K562 (cell line): Measurements from ENCODE around the gene PRF1. TPM values are rescaled to one million over a fixed set of nuclear protein-coding genes. Genes with fewer than 3 reads are reported as not detected.
A peak's percentile ranks its signal among the peaks of the same experiment; 100 is the strongest.

Experiments
- ATAC-seq: fragments of 200-7000 bp; cut with Tn5 transposase; 3 replicates; pipeline ENCODE4 v1.9.1; 2020; ENCODE audit warnings: moderate library complexity
- BruUV-seq: library from RNA; stranded (reverse); fragments of 400-500 nt; replicated peaks from 2 replicates; lab custom pipeline; 2021; lab: Mats Ljungman, UMichigan
- CTCF ChIA-PET: fragments of 300-600 bp; formaldehyde crosslinking; extraction: SDS; loops from one replicate; lab custom pipeline; 2021; ENCODE audit warnings: low intra/inter-chr PET ratio; lab: Yijun Ruan, JAX
- POLR2A ChIA-PET: fragments of 300-600, 350-650 bp; sonication (Branson Sonifier 250); formaldehyde crosslinking; extraction: SDS; loops from one replicate; lab custom pipeline; 2021; ENCODE audit warnings: antibody characterized with exemption, inconsistent platforms; lab: Yijun Ruan, JAX
- DNase-seq, 4 experiments: peaks; one replicate each; pipeline versions ENCODE4 v3.0.0 to v3.0.0-alpha.2; 2011 to 2018; ENCODE audit warnings: low spot score in 3 of 4, mixed read lengths in 3 of 4; ENCODE audit errors: extremely low read depth in 1 of 4
- FAIRE-seq: peaks from 2 replicates; lab custom pipeline; 2011; peaks lifted over from hg19 to GRCh38; lab: Jason Lieb, UNC
- H2AFZ ChIP-seq: 2 replicates; pipeline ENCODE4 v1.6.0; 2011; ENCODE audit warnings: low read depth, low read length, control low read depth, inconsistent platforms
- H3K27ac ChIP-seq: fragments of 200-600 bp; 3 replicates; pipeline ENCODE4 v1.8.0; 2011; ENCODE audit warnings: low read depth, mild to moderate bottlenecking, control low read depth, inconsistent platforms, low read length, moderate library complexity, mixed read lengths; ENCODE audit errors: extremely low read depth
- H3K27me3 ChIP-seq, 2 experiments: fragments of 300-600 bp in 1 of 2; 2 replicates in 1 of 2; 3 replicates in 1 of 2; pipeline versions ENCODE4 v1.6.0 to v1.8.0; 2011; ENCODE audit warnings: inconsistent platforms in 2 of 2, low read length in 2 of 2, mild to moderate bottlenecking in 1 of 2, mixed read lengths in 1 of 2, moderate library complexity in 1 of 2; ENCODE audit not compliant: control insufficient read depth in 2 of 2, insufficient read depth in 2 of 2
- H3K36me3 ChIP-seq: fragments of 300-600 bp; 3 replicates; pipeline ENCODE4 v1.8.0; 2011; ENCODE audit warnings: mild to moderate bottlenecking, low read length, inconsistent platforms; ENCODE audit not compliant: control insufficient read depth, insufficient read depth
- H3K4me1 ChIP-seq, 2 experiments: fragments of 200-600 bp in 1 of 2; replicated peaks in 1 of 2; 2 replicates in 1 of 2; 3 replicates in 1 of 2; pipeline versions ENCODE4 v1.5.1 to v1.8.0; 2011; ENCODE audit warnings: inconsistent platforms in 2 of 2, low read length in 2 of 2, mild to moderate bottlenecking in 1 of 2, mixed read lengths in 1 of 2, moderate library complexity in 1 of 2; ENCODE audit not compliant: control insufficient read depth in 2 of 2, insufficient read depth in 2 of 2
- H3K4me2 ChIP-seq: 2 replicates; pipeline ENCODE4 v1.6.1; 2011; ENCODE audit warnings: low read length, control low read depth, inconsistent platforms, mixed read lengths; ENCODE audit not compliant: insufficient read depth
- H3K4me3 ChIP-seq: fragments of 200-600 bp; sonication (generic), shearing (Covaris generic); 2 replicates; pipeline ENCODE4 v1.5.1; 2016; ENCODE audit warnings: control low read depth, inconsistent platforms
- H3K79me2 ChIP-seq: fragments of 200-600 bp; 3 replicates; pipeline ENCODE4 v1.8.0; 2011; ENCODE audit warnings: low read length, inconsistent platforms; ENCODE audit not compliant: control insufficient read depth, insufficient read depth
- H3K9ac ChIP-seq, 2 experiments: 2 replicates each; pipeline versions ENCODE4 v1.6.0 to v1.6.1; 2011; ENCODE audit warnings: low read depth in 2 of 2, low read length in 2 of 2, control low read depth in 1 of 2, inconsistent platforms in 1 of 2, mild to moderate bottlenecking in 1 of 2, mixed read lengths in 1 of 2; ENCODE audit not compliant: insufficient read depth in 1 of 2
- H3K9me1 ChIP-seq: one replicate; pipeline ENCODE4 v1.6.0; 2011; ENCODE audit warnings: inconsistent platforms, mild to moderate bottlenecking, low read length, moderate library complexity; ENCODE audit not compliant: control insufficient read depth, insufficient read depth
- H3K9me3 ChIP-seq: replicated peaks from 2 replicates; pipeline ENCODE4 v1.5.1; 2011; ENCODE audit warnings: low read depth, low read length, inconsistent platforms; ENCODE audit not compliant: control insufficient read depth, insufficient read depth
- H4K20me1 ChIP-seq: replicated peaks from 2 replicates; pipeline ENCODE4 v1.6.1; 2011; ENCODE audit warnings: low read length, inconsistent platforms, mixed read lengths; ENCODE audit not compliant: control insufficient read depth, insufficient read depth
- CUX1 ChIP-seq: fragments of 200-800 bp; sonication (Bioruptor generic); IDR thresholded peaks from 2 replicates; pipeline ENCODE4 v1.6.1; 2016; ENCODE audit warnings: missing genetic modification characterization, missing compliant biosample characterization
- FOSL1 ChIP-seq: fragments of 200-800 bp; sonication (Bioruptor generic); conservative IDR thresholded peaks from 2 replicates; pipeline ENCODE4 v1.6.1; 2016; ENCODE audit warnings: missing genetic modification characterization, missing compliant biosample characterization
- HDAC2 ChIP-seq: fragments of 450-650 bp; IDR thresholded peaks from 2 replicates; pipeline ENCODE4 v1.6.1; 2016; ENCODE audit warnings: mild to moderate bottlenecking
- MEIS2 ChIP-seq: fragments of 450-650 bp; IDR thresholded peaks from 2 replicates; pipeline ENCODE4 v1.6.1; 2014; ENCODE audit warnings: mild to moderate bottlenecking; ENCODE audit not compliant: partially characterized antibody
- THRA ChIP-seq: fragments of 450-650 bp; IDR thresholded peaks from 2 replicates; pipeline ENCODE4 v1.6.1; 2017; ENCODE audit warnings: mild to moderate bottlenecking, moderate library complexity
- WGBS: fragments of 100-300 bp; shearing (Covaris generic); methylation state at CpG from one replicate; pipeline ENCODE4 v1.1.6; 2016; ENCODE audit warnings: low coverage, mixed read lengths; ENCODE audit not compliant: insufficient coverage; ENCODE audit errors: missing lambda C conversion rate; 5-methylcytosine and 5-hydroxymethylcytosine counted together
- in situ Hi-C: fragments of 300-500 bp; cut with MboI; formaldehyde crosslinking; loops from 4 replicates; pipeline ENCODE4 v1.15.0; 2018; ENCODE audit warnings: inconsistent platforms, mixed read lengths
- intact Hi-C: fragments of 100-400 bp; cut with micrococcal nuclease; formaldehyde crosslinking; loops from 2 replicates; pipeline ENCODE4 v1.14.2; 2022
- polyA plus RNA-seq, 8 experiments: library from polyadenylated mRNA; depleted of rRNA in 4 of 8; stranded (reverse) in 5 of 8; unstranded in 3 of 8; fragments of >200 nt; fragmentation: Nextera tagmentation in 2 of 8; fragmentation: Illumina TruSeq in 1 of 8; extraction: Ambion mirVana in 2 of 8; extraction: Trizol in 1 of 8; gene quantifications; 2 replicates each; pipeline versions ENCODE4 v1.2.1 to v1.2.3, GENCODE V29; 2011 to 2014; ENCODE audit warnings: inconsistent platforms in 1 of 8, missing spikeins in 1 of 8
- total RNA-seq, 7 experiments: library from RNA; depleted of rRNA in 6 of 7; stranded (reverse); fragments of >200 nt in 6 of 7; fragmentation: Illumina TruSeq in 2 of 7; extraction: Trizol in 2 of 7; gene quantifications; 2 replicates each; pipeline versions ENCODE4 v1.2.1 to v1.2.3, GENCODE V29; 2011 to 2021; ENCODE audit warnings: low replicate concordance in 1 of 7
- TF ChIP-seq, protein P1 (sequence below), 2 experiments: fragments of 200-800 bp in 1 of 2; sonication (Bioruptor generic) in 1 of 2; sonication (generic) in 1 of 2; formaldehyde crosslinking in 1 of 2; IDR thresholded peaks in 1 of 2; conservative IDR thresholded peaks in 1 of 2; 2 replicates each; pipeline versions ENCODE4 v1.5.0 to v1.6.1; 2016 to 2020; ENCODE audit warnings: missing compliant biosample characterization in 1 of 2, missing genetic modification characterization in 1 of 2, missing genetic modification reagents in 1 of 2
- TF ChIP-seq, protein P2 (sequence below): fragments of 200-800 bp; sonication (Bioruptor generic); IDR thresholded peaks from 2 replicates; pipeline ENCODE4 v1.6.1; 2017; ENCODE audit warnings: missing genetic modification characterization, missing compliant biosample characterization

PRF1 gene
- total and polyA plus RNA-seq, 9 of the 15 experiments (the other 6 are each of a cell fraction or from before 2014, with no cell fraction given) = 3.8 to 8.6 (median 6.3) TPM

DNA sequence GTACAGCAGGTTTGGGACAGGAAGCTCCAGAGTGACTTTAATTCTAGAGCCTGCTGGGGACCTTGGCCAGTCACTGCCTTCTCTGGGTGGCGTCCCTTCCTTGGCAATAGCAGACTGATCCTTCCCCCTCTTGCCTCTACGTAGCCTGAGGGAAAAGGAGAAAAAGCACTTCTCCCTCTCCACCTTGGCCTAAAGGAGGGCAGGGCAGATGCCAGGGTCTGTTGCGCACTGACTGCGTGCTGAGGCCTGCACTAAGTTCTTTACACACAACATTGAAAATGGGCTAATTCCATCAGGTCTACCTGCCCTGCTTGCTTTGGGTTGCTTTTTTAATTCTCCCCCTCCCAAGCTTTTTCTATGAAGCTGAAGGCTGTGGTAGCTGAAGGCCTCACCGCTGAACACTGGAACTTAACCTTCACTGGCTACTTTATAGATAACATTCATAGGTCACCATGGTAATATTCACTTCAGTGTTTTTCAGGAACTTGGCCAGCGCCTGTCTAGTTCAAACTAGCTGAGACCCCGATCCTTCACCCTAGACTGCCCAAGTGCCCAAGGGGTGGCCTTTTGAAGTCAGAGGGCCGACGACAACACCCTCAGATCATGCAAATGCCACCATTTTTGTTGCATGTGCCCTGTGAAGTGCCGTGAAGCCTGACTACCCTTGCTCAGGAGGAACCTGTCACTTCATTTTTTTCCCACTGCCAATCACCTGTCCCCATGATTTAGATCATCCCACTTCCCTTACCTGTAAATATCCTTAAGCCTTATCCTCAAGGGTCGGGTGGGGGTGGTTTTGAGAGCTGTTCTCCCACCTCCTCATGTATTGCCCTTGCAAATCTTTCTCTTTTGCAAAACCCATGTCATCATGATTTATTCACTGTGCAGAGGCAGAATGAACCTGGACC, 28.7 kb downstream of the PRF1 start:
- Histone ChIP-seq H3K4me1 (peaks cover 40 to 46% of the 10 kb centered on the region in 2 experiments), H3K4me3 (no peak overlapping the region), H3K27me3 (no peaks in the 10 kb centered on the region), H2AFZ (peak overlapping the region; percentile 66; the same call in 1 of the 2 replicates), H3K9me1 (no peaks in the 10 kb centered on the region), H3K9ac (peak overlapping the region in 1 of 2 experiments; percentile 80; a peak in 1 of 4 replicates), H3K36me3 (no peaks in the 10 kb centered on the region), H3K79me2 (no peaks in the 10 kb centered on the region), H3K27ac (no peak overlapping the region), H3K9me3 (no peaks in the 10 kb centered on the region), H3K4me2 (no peak overlapping the region), H4K20me1 (no peaks in the 10 kb centered on the region)
- no peak for ATAC-seq
- BruUV-seq = no TSS peak
- in situ Hi-C loops (no loop called here), intact Hi-C loops (loop anchor here (1.0 kb wide), 1 partner anchor 15 kb away; no protein-coding TSS in a partner anchor)
- 63% methylated on average over 11 of the region's 11 CpGs for WGBS
- POLR2A ChIA-PET = interaction anchor here (0.8 to 1.3 kb wide), 2 partner anchors 30 to 168 kb away, joined by 3 to 6 read pairs; no protein-coding TSS in a partner anchor
- no peak for FAIRE-seq
- CTCF ChIA-PET = no interaction called here
- no peak for DNase-seq
- TF ChIP-seq MEIS2 (peak; percentile 66), FOSL1 (tag) (no peak), CUX1 (CRISPR knock-in tag) (no peak), THRA (no peak), HDAC2 (no peak)
- TF ChIP-seq, protein P1, sequence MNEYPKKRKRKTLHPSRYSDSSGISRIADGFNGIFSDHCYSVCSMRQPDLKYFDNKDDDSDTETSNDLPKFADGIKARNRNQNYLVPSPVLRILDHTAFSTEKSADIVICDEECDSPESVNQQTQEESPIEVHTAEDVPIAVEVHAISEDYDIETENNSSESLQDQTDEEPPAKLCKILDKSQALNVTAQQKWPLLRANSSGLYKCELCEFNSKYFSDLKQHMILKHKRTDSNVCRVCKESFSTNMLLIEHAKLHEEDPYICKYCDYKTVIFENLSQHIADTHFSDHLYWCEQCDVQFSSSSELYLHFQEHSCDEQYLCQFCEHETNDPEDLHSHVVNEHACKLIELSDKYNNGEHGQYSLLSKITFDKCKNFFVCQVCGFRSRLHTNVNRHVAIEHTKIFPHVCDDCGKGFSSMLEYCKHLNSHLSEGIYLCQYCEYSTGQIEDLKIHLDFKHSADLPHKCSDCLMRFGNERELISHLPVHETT (CRISPR knock-in tag; conservative IDR thresholded peaks at IDR 0.05 in 1 of 2, IDR thresholded peaks at IDR 0.05 in 1 of 2) = 0 out of 4 replicates have a peak, but pooled peaks of 1 of the 2 experiments have one; percentile 18
- TF ChIP-seq, protein P2, sequence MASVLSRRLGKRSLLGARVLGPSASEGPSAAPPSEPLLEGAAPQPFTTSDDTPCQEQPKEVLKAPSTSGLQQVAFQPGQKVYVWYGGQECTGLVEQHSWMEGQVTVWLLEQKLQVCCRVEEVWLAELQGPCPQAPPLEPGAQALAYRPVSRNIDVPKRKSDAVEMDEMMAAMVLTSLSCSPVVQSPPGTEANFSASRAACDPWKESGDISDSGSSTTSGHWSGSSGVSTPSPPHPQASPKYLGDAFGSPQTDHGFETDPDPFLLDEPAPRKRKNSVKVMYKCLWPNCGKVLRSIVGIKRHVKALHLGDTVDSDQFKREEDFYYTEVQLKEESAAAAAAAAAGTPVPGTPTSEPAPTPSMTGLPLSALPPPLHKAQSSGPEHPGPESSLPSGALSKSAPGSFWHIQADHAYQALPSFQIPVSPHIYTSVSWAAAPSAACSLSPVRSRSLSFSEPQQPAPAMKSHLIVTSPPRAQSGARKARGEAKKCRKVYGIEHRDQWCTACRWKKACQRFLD (CRISPR knock-in tag) = peak; percentile 27; the same call in 1 of the 2 replicates
